NCI-H2081 (cell line): Measurements from ENCODE around the gene MYO3A.
"Not testable (repeated sequence)": the region's sequence is repeated elsewhere in the genome, so short reads cannot be mapped to it uniquely, and the experiment has no call there.

ENCODE experiments used
- DNase-seq, 2 experiments: peaks; one replicate each; lab custom pipeline; 2025; lab: John Stamatoyannopoulos, UW

Gene MYO3A

DNA sequence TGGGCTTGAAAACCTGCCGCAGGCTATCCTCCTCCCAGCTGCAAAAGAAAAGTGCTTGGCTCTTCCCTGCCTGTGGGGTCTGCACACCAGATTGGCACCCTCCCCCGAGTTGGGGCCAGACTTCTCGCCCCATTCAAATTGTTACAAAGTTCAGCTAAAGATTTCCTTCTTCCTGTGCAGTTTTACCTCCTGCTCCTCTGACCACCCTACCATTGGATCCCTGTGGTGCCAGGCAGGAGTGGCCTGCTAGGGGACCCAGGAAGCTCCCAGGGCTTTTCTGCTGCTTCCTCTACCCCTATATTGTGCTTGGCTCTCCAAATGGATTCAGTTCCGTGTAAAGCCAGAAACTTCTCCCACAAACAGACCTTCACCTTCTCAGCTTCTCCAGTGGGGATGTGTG is 147.4 kb downstream of the MYO3A start:
- DNase-seq, result no peak

DNA sequence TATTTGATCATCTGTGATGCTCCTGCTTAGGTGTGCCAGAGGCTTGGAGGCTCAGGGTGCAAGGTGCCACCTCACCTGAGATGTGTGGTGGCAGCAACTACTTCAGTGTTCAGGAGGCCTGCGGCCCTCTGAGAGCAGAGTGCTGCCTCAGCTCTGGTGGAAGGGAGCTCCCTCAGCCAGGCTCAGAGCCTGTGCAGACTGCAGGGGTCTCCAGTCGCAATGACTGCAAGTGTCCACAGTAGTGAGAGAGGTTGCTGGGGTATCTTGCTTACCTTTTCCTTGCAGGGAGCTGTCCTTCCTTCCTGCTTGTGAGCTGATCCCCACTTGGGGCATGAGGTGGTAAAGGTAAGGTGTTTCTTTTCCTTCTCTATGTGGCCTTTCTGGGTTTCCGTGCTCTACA is 151.5 kb downstream of the MYO3A start:
- no peak for DNase-seq

DNA sequence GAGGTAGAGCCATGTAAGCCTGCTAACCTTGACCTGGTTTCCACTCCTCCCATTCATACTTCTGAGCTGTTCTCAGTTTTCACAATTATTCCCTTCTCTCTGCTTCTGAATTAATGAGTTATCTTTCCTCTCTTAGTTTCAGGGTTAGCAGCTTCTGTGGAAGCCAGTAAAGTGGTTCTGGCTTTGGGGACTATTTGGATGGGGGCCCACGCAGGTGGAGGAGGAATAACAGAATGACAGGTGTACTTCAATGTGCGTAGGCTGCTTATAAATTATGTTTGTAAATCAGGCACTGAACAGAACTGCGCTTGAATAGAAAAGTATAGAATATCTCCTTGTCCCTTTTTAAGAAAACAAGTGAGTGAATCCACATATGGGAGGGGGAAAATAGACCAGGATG is 153.6 kb downstream of the MYO3A start:
- no peak for DNase-seq

DNA sequence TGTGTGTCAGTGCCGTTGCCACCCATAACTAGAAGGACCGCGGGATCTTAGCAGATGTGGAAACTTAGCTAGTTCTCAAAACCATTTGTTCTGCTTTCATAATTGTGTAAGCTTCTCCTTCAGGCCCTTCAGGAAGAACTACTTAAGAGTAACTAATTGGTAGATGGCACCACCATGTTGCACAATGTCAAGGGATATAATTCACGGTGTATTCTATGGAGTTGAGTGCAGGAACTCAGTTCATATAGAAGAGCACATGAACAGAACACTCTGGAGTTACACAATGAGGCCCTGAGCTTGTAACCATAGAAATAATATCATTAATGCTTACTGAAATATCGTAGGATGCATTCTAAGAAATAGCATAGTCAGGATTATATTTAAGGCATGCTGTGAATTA is 156.0 kb downstream of the MYO3A start:
- DNase-seq, result no peak

DNA sequence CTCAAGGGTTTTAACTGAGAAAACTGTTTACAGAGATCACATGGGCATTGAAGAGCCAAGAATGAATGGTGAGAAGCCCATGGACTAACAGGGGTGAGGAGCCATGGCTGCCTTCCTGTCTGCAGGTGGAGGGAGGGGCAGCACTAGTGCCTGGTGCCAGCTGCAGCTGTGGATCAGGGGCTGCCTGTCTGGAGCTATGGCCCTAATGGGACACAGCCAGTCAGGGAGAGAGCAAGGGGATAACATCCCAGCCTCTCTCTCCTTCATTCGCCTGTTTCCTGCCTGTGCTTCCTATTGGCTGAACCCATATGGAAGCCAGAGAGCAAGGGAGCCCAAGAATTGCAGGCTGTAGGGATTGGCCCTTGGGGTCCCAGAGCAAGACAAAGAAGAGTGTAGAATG is 156.7 kb downstream of the MYO3A start:
- DNase-seq, result peak in 1 of 2 experiments; percentile 1

DNA sequence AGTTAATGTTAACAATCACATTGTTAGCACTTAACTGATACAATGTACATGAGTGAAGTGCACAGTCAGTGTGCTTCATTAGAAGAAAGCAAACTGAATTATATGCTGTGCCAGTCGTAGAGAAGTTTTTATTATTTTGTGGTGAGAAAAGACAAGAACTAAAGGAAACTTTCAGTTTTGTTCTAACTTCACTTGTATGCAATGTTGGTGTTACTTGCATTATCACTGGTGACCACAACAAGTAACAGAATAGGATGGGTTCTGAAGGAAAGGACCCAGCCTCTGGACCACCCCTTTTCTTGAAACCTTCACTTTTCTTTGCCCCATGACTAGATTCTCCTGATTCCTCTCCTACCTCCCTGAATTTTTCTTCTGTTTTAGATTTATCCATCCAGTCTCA is 159.2 kb downstream of the MYO3A start:
- no peak for DNase-seq

DNA sequence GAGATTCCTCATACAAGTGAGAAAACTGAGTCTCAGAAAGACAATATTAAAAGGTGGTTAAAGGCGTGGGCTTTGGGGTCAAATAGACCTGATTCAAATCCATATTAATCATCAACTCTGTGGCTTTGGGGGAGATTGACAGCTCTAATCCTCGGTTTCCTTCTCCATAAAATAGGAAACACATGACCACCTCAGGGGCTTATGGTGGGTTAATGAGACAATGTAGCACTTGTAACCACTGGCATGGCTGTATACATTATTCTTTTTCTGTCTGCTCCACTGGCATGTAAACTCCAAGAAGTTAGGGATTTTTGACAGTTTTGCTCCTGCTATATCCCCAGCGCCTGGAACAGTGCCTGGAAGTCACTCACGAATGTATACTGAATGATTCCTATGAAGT is 161.8 kb downstream of the MYO3A start:
- DNase-seq, result no peak

DNA sequence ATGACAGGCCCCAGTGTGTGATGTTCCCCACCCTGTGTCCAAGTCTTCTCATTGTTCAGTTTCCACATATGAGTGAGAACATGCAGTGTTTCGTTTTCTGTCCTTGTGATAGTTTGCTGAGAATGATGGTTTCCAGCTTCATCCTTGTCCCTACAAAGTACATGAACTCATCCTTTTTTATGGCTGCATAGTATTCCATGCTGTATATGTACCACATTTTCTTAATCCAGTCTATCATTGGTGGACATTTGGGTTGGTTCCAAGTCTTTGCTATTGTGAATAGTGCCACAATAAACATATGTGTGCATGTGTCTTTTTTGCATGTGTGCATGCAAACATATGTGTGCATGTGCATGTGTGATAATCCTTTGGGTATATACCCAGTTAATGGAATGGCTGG is 163.5 kb downstream of the MYO3A start:
- DNase-seq, result not testable (repeated sequence)

DNA sequence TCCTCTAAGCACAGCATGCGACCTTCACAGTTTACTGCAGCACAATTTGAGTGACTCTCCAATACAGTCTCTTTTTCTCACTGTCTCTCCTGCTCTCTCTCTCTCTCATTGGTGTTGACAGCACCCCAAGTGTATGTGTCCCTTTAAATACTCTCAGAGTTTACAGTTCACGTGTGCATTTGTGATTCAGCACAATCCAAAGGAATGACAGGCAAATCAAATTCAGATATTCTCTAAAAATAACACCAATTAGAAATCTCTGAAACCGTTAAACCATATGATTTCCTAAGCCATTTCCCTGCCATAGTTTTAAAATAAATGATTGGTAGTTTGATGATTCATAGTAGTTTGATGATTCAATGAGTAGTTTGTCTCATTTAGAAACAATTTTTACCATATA is 178.5 kb downstream of the MYO3A start:
- DNase-seq, result no peak

DNA sequence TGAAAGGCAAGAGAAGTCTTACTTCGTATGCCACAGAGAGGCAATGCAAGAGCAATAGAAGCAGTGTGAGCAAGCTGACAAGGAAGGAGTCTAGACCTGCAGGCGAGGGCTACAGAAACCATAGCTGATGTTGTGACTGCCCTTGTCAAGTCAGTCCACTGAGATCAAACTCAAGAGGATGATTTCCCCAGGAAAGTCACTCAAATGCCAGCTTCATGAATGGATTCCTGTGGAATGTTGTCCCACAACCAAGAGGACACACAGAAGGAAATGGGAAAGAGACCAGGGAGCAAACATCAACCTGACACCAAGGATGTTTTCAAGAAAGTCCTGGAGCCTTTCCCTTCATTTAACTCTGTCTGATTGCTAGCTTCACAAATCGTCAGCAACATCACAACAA is 204.6 kb downstream of the MYO3A start:
- DNase-seq, result no peak

DNA sequence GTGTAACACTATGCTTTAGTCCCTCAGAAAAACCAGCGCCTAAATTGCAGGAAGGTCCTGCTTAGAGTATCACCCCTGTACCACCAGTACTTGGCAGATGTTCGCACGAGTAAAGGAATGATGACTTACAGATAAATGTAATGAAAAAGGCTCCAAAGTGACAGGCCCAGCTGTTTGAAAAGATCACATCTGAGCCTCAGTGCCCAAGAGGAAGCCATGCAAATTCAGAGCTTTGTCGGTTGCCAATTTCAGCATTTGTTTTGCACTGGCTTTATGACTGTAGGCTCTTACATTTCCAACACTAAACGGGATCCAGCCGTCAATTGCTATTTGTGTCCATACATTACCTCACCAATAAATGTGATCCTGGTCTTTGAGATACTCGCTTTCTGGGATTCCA is 222.0 kb downstream of the MYO3A start:
- no peak for DNase-seq

DNA sequence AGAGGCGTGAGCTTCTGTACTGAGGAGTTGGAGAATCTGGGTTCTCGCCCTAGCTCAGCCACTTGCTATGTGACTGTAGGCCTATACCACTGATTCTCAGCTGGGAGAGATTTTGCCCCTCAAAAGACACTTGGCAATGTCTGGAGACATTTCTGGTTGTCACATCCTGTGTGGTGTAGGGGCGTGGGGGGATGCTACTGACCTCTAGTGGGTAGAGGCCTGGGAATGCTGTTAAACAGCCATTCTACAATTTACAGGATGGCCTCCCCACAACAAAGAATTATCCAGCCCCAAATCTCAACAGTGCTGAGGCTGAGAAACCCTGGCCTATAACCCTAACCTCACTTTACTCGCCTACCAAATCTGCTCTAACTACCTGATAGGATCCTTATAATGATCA is 223.7 kb downstream of the MYO3A start:
- no peak for DNase-seq

DNA sequence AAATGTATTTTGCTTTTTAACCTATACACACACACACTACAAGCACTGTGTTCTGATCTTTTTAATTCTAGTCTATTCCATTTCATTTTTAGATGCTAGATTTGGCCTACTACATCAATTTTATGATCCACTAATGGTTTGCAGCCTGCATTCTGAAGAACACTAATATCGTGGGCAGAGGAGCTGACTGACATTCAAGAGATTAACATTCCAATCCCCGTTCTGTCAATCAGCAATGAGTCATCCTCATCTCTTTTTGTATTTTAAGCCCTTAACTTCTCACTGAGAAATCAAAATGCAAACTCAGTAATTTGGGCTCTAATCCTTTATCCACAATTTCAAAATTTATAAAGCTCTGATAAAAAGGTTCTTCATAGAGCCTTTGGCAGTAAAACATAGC is 235.4 kb downstream of the MYO3A start:
- DNase-seq, result no peak

DNA sequence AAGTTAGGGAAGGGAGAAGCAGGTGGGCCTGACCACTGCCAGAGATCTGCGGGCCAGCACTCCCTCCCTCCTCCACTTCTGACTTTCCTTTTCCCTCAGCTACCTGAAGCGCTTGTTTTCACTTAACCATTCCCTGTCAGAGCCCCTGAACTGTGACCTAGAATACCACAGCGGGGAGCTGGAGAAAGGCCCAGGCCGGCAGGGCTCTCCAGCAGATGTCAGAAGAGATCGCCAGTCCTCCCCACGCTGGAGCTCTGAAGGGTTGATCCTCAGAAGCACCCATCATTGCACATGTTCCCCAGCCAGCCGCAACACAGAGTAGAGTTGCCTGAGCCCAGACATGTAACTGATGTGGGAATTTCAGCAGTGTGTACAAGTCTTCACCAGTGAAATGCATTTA is 238.1 kb downstream of the MYO3A start:
- no peak for DNase-seq

DNA sequence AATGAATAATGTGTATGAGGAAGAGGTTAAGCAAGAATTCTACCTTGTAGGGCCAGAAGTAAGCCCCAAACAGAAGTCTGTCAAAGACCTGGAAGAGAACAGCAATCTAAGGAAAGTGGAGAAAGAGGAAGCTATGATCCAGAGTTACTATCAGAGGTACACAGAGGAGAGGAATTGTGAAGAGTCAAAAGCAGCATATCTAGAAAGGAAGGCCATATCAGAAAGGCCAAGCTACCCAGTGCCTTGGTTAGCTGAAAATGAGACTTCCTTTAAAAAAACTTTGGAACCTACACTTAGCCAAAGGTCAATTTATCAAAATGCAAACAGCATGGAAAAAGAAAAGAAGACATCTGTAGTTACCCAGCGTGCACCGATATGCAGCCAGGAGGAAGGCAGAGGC is 239.8 kb downstream of the MYO3A start:
- no peak for DNase-seq

DNA sequence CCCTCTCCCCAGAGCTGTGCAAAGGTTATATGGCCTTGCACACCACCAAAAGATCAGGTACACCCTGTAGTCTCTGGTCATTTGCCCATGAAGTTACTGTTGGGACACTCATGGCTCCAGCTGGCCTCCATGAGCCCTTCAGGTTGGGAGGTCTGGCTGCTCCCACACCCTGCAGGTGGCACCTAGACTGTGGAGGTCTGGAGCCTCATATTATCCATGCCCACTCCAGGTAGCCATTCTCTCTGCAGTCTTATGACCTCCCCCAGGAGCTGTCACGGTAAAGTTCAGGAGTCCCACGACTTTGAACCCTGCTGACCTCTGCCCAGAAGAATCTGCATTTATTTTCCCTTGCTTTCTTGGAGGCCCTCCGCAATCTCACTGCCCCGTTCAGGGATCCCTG is 243.3 kb downstream of the MYO3A start:
- DNase-seq, result no peak

DNA sequence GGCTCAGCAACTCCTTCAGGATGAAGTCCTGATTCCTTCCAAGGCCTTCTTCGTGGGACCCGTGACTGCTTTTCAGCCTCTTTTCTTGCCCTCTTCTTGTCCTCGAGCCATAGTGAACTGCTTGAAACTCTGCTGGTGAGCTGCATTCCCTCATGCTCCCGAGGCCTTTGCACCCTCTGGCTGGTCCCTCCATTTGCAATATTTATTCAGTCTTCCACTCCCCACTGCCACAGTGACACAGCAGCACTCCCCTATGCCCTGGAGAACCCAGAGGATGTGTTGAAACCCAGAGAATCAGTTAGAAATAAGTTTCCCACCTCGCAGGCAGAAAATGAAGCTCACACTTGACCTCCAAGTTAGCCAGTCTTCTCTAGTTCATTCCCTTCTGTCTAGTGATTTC is 260.2 kb downstream of the MYO3A start:
- DNase-seq, result no peak

DNA sequence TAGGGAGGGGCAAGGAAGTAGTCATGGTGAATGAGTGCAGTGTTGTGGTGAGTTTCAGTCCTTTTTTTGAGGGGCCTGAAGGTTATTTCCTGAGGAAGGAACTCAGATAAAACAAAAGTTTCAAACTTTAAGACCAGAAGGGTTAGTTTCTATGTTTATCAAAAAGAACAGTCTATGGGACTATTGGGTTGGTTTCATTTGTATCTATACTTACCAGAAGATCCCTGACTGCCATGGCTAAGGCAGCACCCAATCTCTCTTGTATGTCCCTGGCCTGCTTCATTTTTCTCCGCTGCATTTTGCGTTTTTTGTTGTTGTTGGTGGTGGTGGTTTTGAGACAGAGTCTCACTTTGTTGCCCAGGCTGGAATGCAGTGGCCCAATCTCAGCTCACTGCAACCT is 263.2 kb downstream of the MYO3A start:
- DNase-seq, result no peak

DNA sequence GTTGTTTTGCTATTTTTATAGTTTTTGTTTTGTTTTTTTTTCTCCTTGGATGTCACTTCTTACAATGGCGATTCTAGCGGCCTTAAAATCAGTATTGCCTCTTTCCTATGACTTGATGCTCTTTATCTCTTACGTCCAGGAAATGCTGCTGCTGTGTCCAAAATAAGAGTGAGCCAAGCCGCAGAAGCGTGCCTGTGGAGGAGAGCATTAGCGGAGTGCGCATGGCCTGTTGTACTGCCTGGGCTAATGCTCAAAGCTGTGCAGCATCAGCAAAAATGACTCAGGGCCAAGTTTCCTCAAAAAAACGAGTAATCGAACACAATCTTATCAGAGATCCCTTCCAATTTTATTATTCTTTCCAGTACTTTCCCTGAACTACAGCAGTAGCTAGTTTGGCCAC is 264.1 kb downstream of the MYO3A start:
- DNase-seq, result no peak

DNA sequence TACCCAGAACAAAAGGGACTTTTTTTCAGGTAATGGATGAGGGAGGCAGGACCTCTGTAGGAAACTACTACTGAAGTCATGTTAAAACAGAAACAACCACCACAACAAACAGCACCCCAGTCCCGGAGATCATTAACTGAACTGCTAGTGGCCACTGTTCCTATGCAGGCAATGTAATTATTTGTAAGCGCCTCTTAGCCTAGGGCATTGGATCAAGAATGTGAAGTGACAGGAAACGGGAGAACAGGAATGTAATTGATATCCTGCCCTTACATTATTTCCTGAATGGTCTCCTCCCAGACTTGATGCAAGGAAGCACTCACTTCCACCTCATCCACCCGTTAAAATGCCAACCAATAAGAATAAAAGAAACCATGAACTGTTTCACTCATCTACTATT is 265.8 kb downstream of the MYO3A start:
- peak; percentile 27 to 63 for DNase-seq

DNA sequence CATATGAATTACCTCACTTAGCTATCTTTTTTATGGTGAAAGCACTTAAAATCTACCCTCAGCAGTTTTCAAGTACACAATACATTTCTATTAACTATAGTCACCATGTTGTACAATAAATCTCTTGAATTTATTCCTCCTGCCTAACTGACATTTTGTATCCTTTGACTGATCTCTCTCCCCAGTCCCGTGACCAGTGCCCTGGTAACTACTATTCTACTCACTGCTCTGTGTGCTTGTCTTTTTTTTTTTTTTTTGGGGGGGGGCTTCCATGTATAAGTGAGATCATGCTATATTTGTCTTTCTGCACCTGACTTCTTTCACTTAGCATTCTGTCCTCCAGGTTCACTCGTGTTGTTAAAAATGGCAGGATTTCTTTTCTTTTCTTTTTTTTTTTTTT is 271.2 kb downstream of the MYO3A start:
- DNase-seq, result no peak

DNA sequence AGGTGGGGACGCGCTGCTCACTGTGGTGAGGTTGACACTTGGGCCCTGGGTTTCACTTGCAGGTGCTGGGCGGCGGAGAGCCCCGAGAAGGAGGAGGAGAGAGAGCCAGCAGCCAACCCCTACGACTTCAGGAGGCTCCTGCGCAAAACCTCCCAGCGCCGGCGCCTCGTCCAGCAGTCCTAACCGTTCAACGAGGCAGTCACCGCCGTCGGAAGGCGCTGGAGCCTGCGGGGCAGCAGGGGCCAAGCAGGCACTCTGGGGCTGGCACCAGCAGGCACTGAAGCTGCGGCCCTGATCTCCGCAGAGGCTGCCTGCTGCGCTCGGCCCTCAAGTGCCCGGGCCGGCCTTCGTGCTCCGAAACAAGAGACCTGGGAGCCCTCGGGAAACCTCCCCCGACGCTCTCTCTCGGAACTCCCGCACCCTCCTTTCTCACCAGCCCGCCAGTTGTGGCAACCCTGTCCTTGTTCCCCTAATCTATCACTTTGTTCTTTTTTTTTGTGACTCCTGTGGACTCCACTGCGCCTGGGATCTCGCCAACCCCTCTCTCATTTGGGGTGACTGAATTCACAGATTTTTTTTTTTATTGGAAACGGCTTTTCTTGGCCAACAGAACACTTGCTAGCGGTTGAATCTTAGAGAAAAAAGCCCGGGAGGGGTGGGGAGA is 277.9 kb downstream of the MYO3A start:
- no peak for DNase-seq

DNA sequence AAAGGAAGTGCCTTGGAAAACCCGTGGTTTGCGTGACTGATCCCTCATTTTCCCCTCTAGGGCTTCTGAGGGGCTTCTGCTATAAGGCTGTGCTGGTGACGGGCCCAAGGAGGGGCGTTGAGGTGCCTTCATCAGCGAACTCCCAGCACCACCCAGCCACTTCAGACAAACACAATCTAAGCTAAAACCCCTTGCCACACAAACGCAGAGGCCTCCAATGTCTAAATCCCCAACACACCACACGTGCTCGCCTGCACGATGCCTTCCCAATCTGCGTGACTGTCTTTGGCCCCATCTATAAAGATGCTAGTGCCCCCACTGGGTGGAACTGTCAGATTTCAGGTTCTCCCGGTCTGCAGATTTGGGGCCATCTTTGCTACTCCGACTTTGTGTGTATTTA is 278.5 kb downstream of the MYO3A start:
- no peak for DNase-seq

DNA sequence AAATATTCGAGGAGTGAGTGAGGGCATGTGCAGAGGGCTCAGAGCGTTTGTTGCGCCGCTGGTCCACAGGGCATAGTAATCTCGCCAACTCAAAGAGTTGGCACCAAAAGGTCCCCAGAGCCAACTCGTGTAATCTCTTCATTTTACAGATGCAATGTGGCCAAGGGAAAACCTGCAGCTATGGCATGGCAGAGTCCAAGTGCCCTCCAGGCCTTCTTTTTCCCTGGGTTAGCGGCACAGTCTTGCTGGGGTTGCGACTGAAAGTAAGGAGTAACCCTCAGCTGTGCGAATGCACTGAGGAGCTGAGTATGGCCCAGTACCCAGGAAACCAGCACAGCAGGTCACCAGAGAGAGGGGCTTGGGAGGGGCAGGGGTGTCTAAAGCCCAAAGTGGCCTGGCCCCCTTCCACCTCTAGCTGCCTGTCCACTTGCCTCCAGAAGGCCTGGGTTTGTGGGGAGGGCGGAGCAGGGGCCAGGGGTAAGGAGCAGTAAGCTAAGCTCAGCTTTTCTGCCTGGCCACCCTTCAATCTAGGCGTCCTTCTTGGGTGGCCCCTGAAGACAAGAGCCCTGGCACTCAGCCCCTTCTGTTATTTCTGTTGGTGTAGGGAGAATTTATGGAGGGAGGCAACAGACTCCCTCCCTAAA is 279.2 kb downstream of the MYO3A start:
- no peak for DNase-seq
